GM12891 (cell line): ENCODE measurements around the gene NTNG1.

Experiments
- POLR2A ChIP-seq: IDR thresholded peaks from 2 replicates; pipeline ENCODE4 v1.6.1; 2011; ENCODE audit warnings: low read depth, low read length, control low read depth
- POLR2AphosphoS5 ChIP-seq: IDR thresholded peaks from 2 replicates; pipeline ENCODE4 v1.6.1; 2011; ENCODE audit warnings: low read depth, low read length, control low read depth
- SPI1 ChIP-seq: IDR thresholded peaks from 2 replicates; pipeline ENCODE4 v1.6.1; 2011; ENCODE audit warnings: low read depth, low read length, control low read depth
- TAF1 ChIP-seq: IDR thresholded peaks from 2 replicates; pipeline ENCODE4 v1.6.1; 2011; ENCODE audit warnings: low read depth, low read length, control low read depth

DNA sequence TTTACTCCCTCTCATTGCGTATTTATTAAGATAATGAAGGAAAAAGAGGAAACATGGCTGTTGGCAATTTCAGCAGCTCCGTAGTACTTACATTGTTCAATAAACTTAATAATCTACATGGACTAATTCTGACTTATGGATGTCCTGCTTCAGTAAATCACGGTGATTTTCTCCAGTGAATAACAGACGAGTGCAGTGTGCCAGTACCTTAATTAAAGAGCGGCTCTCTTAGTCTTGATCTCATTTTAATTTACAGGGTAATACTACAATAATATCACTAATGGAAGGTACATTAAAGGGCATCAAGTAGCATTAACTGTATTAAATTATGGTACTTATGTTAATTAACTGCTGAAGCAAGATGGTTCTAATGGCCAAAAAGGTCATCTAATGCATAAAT is 187.2 kb downstream of the NTNG1 start:
- no peak for TF ChIP-seq TAF1
- no peak for TF ChIP-seq POLR2AphosphoS5
- no peak for TF ChIP-seq POLR2A
- no peak for TF ChIP-seq SPI1
